Parietal lobe (tissue), 2 donors: ENCODE results near the gene MEIOC. TPM values are rescaled to one million over a fixed set of nuclear protein-coding genes. Genes with fewer than 3 reads are reported as not detected.

Experiments
- small RNA-seq: library from RNA; depleted of rRNA; stranded (forward); fragments of <200 nt; gene quantifications from one replicate; pipeline ENCODE3, GENCODE V24; 2014; ENCODE audit warnings: low replicate concordance
- total RNA-seq: library from RNA; depleted of rRNA; stranded (reverse); fragments of >200 nt; gene quantifications from one replicate; pipeline ENCODE4 v1.2.3, GENCODE V29; 2014

The MEIOC gene
- total RNA-seq, result 0.31 TPM

DNA sequence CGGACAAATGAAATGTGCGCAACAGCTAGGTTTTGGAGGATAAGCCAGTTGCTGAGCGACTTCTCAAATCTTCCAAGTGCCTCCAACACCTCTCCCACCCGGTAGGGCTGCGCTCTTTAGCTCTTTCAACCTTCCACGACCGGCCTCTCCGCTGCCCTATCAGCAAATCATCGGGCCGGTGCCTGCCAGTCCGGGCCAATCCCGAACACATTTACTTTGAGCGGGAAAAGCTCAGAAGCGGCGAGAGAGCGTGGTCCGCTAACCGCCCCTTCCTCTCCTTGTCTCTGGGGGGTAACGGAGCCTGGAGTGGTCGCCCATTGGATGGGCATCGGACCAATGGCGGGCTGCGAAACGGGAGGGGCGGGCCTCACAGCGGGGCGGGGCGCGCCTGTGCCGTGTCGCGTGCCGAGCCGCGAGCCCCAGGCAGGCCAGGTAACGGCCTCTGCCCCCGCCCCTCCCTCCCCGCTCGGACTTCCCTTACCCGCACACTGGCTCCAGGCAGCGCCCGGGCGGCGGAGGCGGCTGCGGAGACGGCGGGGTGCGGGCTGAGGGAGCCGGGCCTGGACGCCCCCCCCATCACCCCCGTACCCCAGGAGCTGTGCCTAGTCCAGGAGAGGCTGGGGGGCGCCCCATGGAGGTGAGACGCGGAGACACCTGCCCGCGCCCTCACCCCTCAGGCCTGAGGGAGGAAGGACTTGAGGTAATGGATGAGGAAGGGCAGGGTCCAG is at the start of gene MEIOC:
Gene MEIOC, plus strand, starts transcription at position 486 of the 728 bp plus-strand sequence. Its CDS starts 146 bp downstream, at position 632.

DNA sequence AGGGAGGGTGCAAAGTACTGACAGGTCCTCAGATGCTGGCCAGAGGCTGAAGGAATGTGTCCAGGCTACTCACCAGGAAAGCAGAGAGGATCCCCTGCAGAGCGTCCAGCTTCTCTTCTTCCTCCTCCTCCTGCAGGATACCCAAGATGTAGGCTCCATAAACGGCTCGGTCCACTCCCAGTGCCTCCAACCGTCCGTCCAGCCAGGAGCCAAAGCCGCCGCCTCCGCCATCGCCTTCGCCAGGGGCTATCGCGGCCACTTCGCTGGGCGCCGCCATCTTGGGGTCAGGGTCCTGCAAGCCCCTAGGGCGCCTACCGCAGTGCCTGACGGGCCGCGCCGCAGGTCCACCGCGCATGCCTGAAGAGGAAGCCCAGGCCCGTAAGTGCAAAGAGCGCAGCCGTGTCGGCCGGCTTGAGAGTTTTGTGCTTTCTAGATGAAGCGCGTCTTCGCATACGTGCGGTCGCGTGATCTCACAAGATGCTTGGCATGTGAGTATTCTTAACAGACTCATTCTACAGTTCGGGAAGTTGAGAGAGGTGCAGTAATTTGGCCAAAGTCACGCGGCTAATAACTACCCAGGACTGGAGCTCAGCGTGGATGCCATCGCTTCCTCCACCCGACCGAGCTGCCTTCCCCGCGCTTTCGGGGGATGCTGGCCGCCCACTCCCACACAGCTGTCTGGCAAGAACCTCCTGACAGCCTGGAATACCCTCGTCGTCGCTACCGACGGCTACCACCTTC is 33.4 kb downstream of the MEIOC start, which contains the start of gene CCDC43:
Gene CCDC43, minus strand, starts transcription at position 300 of the 741 bp plus-strand sequence. Its CDS starts 23 bp downstream, at position 277.

DNA sequence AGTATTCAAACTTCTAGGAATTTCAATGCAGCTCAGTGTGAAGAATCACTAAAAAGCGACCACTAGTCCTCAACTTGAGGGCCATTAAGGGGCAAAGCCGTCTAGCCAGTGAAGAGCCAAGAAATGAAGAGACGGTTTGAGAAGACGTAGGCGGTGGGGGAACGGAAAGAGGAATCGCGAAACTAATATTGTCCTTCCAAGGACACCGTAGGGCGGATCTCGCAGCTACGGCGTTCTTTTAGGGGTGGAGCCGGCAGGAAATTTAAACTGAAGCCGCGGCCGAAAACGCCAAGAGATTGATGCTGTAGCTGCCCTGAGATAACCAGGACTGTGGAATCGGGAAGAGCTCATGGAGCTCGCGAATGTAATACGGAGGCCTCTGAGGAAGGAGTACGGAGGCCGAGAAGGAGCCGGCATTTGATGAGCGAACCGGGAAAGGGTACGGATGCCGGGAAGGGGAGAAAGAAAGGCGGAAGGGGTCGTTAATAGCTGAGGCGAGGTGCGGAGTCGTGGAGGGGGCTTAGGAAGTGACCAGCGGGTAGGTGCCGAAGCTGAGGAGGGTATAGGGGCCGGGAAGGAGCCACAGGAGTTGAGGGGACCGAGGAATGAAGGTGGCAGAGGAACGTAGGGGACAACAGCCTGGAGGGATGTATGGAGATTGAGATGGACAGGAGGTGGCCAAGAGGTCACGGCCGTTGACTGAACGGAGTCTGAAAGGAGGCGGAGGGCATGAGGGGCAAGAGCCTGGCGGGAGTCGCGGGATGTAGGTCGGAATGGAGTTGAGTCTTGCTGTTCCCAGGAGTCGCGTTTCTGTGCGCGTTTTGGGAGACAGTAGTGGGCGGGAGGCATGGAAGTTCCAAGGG is 52.4 kb downstream of the MEIOC start, which contains the start of gene DBF4B:
Gene DBF4B, plus strand, starts transcription at position 265 of the 863 bp plus-strand sequence. Its CDS starts 156 bp downstream, at position 421.

Small RNAs within 50 kb of the gene (small RNA-seq; reads per million reads assigned to genes)
- gene RN7SL819P (not detected), gene SMCO4P1 (not detected)

Other genes starting within 250 kb of the MEIOC start
- gene GPATCH8, start 153.1 kb upstream of the MEIOC start, total RNA-seq, result 110 TPM
- 7.2 TPM for gene FZD2, start 99.0 kb upstream of the MEIOC start, total RNA-seq
- 38.2 TPM for gene CCDC43, start 33.3 kb downstream of the MEIOC start, total RNA-seq
- gene DBF4B, start 52.2 kb downstream of the MEIOC start, total RNA-seq, result 7.5 TPM
- 23.2 TPM for gene ADAM11, start 102.5 kb downstream of the MEIOC start, total RNA-seq
- gene GJC1, start 173.8 kb downstream of the MEIOC start, total RNA-seq, result 109 TPM
- gene HIGD1B, start 191.4 kb downstream of the MEIOC start, total RNA-seq, result 1.3 TPM
- 128 TPM for gene EFTUD2, start 243.0 kb downstream of the MEIOC start, total RNA-seq